GM19043 (cell line): ENCODE measurements around the gene DCUN1D4.

Experiments
- ATAC-seq: cut with Tn5 transposase; IDR thresholded peaks from one replicate; pipeline ENCODE4 v1.9.1; 2021; ENCODE audit warnings: low read depth; ENCODE audit not compliant: unreplicated experiment

The DCUN1D4 gene

GRCh38 chr4:51853027-51853682 is 10.2 kb downstream of the DCUN1D4 start:
- ATAC-seq = no peak

GRCh38 chr4:51855270-51855669 is 12.3 kb downstream of the DCUN1D4 start:
- no peak for ATAC-seq

GRCh38 chr4:51855751-51856150 is 12.8 kb downstream of the DCUN1D4 start:
- ATAC-seq = no peak

GRCh38 chr4:51858605-51859202 is 15.8 kb downstream of the DCUN1D4 start:
- ATAC-seq = no peak

GRCh38 chr4:51859476-51860031 is 16.6 kb downstream of the DCUN1D4 start:
- ATAC-seq = no peak

- ATAC-seq = no peak
These were observed 19.2 kb downstream of the DCUN1D4 start for GRCh38 chr4:51862199-51862598.

- ATAC-seq = no peak
These were observed 19.8 kb downstream of the DCUN1D4 start for GRCh38 chr4:51862781-51863180.

- ATAC-seq = no peak
These were observed 22.8 kb downstream of the DCUN1D4 start for GRCh38 chr4:51865717-51866116.

- ATAC-seq = no peak
These were observed 23.9 kb downstream of the DCUN1D4 start for GRCh38 chr4:51866835-51867234.

GRCh38 chr4:51867689-51868448 is 24.9 kb downstream of the DCUN1D4 start:
- no peak for ATAC-seq

- ATAC-seq = no peak
These were observed 25.5 kb downstream of the DCUN1D4 start for GRCh38 chr4:51868449-51868847.

- ATAC-seq = no peak
These were observed 27.7 kb downstream of the DCUN1D4 start for GRCh38 chr4:51870441-51871188.

GRCh38 chr4:51872283-51872997 is 29.5 kb downstream of the DCUN1D4 start:
- no peak for ATAC-seq

- ATAC-seq = no peak
These were observed 31.6 kb downstream of the DCUN1D4 start for GRCh38 chr4:51874551-51874950.

- no peak for ATAC-seq
These were observed 35.5 kb downstream of the DCUN1D4 start for GRCh38 chr4:51878431-51878830.

- no peak for ATAC-seq
These were observed 37.3 kb downstream of the DCUN1D4 start for GRCh38 chr4:51880016-51880915.

- no peak for ATAC-seq
These were observed 41.1 kb downstream of the DCUN1D4 start for GRCh38 chr4:51884055-51884454.

GRCh38 chr4:51884606-51885005 is 41.7 kb downstream of the DCUN1D4 start:
- no peak for ATAC-seq

- ATAC-seq = peak; percentile 69
These were observed 42.4 kb downstream of the DCUN1D4 start for GRCh38 chr4:51885363-51885762.
